Suppressor macrophage treated with lipopolysaccharide for 4 hours (primary cell): ENCODE measurements around the gene NAA16.
"Not testable (repeated sequence)": the region's sequence is repeated elsewhere in the genome, so short reads cannot be mapped to it uniquely, and the experiment has no call there.

Experiments
- DNase-seq: peaks from one replicate; pipeline ENCODE4 v3.0.0-alpha.2; 2020

Gene NAA16

GRCh38 chr13:41411522-41411921, 100.5 kb downstream of the NAA16 start:
- DNase-seq = peak; percentile 46

GRCh38 chr13:41413872-41414271, 102.8 kb downstream of the NAA16 start:
- no peak for DNase-seq

- DNase-seq = peak; percentile 21
Observed at GRCh38 chr13:41416276-41416675, 105.2 kb downstream of the NAA16 start.

GRCh38 chr13:41418027-41418426, 107.0 kb downstream of the NAA16 start:
- DNase-seq = no peak

GRCh38 chr13:41418731-41419130, 107.7 kb downstream of the NAA16 start:
- DNase-seq = no peak

GRCh38 chr13:41419206-41419605, 108.1 kb downstream of the NAA16 start:
- DNase-seq = no peak

GRCh38 chr13:41420146-41420545, 109.1 kb downstream of the NAA16 start:
- DNase-seq = no peak

- DNase-seq = not testable (repeated sequence)
Observed at GRCh38 chr13:41421330-41421729, 110.3 kb downstream of the NAA16 start.

GRCh38 chr13:41421983-41422382, 110.9 kb downstream of the NAA16 start:
- DNase-seq = not testable (repeated sequence)

- DNase-seq = not testable (repeated sequence)
Observed at GRCh38 chr13:41423259-41423658, 112.2 kb downstream of the NAA16 start.

- not testable (repeated sequence) for DNase-seq
Observed at GRCh38 chr13:41424675-41425074, 113.6 kb downstream of the NAA16 start.

- DNase-seq = no peak
Observed at GRCh38 chr13:41426047-41426446, 115.0 kb downstream of the NAA16 start.
